Thyroid gland (tissue), 4 donors: ENCODE results near the gene GTPBP4.

Experiments used
- CTCF ChIP-seq, 6 experiments: fragments of 200-600 bp in 3 of 6; fragments of 450-650 bp in 3 of 6; sonication (generic) in 3 of 6; IDR thresholded peaks; one replicate each; pipeline ENCODE4 v1.5.1; 2016 to 2019; ENCODE audit warnings: antibody characterized with exemption in 6 of 6, mild to moderate bottlenecking in 2 of 6, inconsistent platforms in 1 of 6, moderate library complexity in 1 of 6
- POLR2A ChIP-seq, 2 donors: fragments of 450-650 bp; IDR thresholded peaks; one replicate each; pipeline ENCODE4 v1.6.1; 2017; ENCODE audit warnings: antibody characterized with exemption in 2 of 2, mild to moderate bottlenecking in 2 of 2, moderate library complexity in 1 of 2

- TF ChIP-seq CTCF (IDR thresholded peaks at IDR 0.05) (no peak), POLR2A (IDR thresholded peaks at IDR 0.05) (no peak)
Observed at GRCh38 chr10:1022413-1022812, 34.2 kb downstream of the GTPBP4 start.
